Smooth muscle cell of bladder (primary cell): ENCODE results near the gene PLCD1. TPM values are rescaled to one million over a fixed set of nuclear protein-coding genes. Genes with fewer than 3 reads are reported as not detected.

Experiments used
- total RNA-seq: library from RNA; depleted of rRNA; stranded (reverse); fragments of >200 nt; gene quantifications from 2 replicates; pipeline ENCODE4 v1.2.3, GENCODE V29; 2014

The PLCD1 gene
- 19.4 and 21.3 TPM in 2 replicates for total RNA-seq

DNA sequence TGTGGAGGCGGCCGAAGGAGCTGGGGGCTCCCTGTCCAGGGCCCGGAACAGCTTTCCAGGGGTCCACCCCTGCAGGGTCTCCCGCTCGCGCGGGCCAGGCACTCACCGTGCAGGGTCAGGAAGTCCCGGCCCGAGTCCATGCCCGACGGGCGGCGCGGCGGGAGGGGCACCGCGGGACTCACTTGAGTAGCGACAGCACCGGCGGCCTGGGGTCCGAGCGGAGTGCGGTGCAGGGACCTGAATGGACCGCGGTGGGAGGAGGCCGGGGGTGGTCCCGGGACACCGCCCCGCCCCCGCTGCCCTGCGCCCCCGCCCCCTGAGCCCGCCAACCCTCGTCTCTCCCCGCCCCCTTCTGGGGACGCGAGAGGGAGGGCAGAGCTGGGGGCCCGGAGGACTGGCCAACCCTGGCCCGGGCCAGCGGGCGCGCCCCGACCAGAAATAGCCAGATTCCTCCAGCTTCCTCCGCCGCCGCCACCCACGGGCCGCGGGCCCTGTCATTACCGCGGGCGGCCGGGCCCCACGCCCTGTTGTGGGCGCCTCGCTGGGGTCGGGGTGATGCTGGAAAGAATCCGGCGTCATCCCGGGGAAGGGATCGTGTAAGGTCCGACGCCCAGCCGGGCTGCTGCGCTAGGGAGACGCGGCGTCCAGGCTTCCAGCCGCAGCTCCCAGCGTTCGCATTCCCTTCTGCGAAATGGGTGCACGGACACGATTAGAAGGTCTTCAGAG, at the start of gene PLCD1:
Gene PLCD1, minus strand, starts transcription at position 243 of the 726 bp plus-strand sequence. Its CDS starts 103 bp downstream, at position 140.

GRCh38 chr3:38039101-38039898, 9.9 kb upstream of the PLCD1 start, which contains the start of gene DLEC1:
Gene DLEC1, plus strand, starts transcription at chr3:38039208. Its CDS starts 18 bp downstream, at chr3:38039226.

DNA sequence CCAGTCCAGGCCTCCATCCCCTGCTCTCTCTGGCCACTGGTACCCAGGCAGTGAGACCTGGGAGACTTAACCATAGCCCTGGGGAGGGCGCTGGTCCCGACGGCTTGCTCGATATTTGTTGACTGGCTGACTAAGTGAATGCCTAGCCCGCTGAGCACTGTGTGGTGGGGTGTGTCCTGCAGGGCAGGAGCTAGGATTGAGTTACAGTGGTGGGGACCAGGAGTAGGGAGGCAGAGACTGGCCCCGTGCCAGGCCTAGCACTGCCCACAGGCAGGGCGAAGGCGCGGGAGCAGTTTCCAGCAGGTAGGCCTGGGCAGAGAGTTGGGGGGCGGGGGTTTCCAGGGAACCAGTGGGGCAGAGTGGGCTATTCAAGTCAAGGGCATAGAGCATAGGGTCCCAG, 38.9 kb downstream of the PLCD1 start, which contains the start of gene VILL:
Gene VILL, plus strand, starts transcription at position 260 of the 400 bp plus-strand sequence. CDS start 2,887 bp downstream, outside the sequence.

Other genes starting within 250 kb of the PLCD1 start
- 21.4 and 22.2 TPM in 2 replicates for gene CTDSPL, start 167.8 kb downstream of the PLCD1 start, total RNA-seq
- 4.7 and 6.7 TPM in 2 replicates for gene VILL, start 38.9 kb downstream of the PLCD1 start, total RNA-seq
- gene DLEC1, start 9.6 kb upstream of the PLCD1 start, total RNA-seq, result 0.09 and 0.14 TPM in 2 replicates
- 46.2 and 52.9 TPM in 2 replicates for gene ACAA1, start 107.5 kb upstream of the PLCD1 start, total RNA-seq
- gene MYD88, start 109.0 kb upstream of the PLCD1 start, total RNA-seq, result 7.8 and 8.1 TPM in 2 replicates
- 24.9 and 30.2 TPM in 2 replicates for gene OXSR1, start 135.9 kb upstream of the PLCD1 start, total RNA-seq
- gene SLC22A13, start 236.2 kb upstream of the PLCD1 start, total RNA-seq, result 0.14 and 0.28 TPM in 2 replicates